ENCODE measurements around the gene CCDC85B.

- TF ChIP-seq CTCF (IDR thresholded peaks at IDR 0.05; ENCODE audit: borderline replicate concordance, extremely low read depth, low read length, poor library complexity, severe bottlenecking) (no peak), EZH2 (IDR thresholded peaks at IDR 0.05; ENCODE audit: borderline replicate concordance, low read depth, low read length, severe bottlenecking) (no peak)
Measured at GRCh38 chr11:65862941-65863888, 27.3 kb upstream of the CCDC85B start.
